Retina (tissue), 1 donor: Measurements from ENCODE around the gene F2RL1.
"Not testable (repeated sequence)": the region's sequence is repeated elsewhere in the genome, so short reads cannot be mapped to it uniquely, and the experiment has no call there.

Experiments
- DNase-seq: peaks from one replicate; pipeline ENCODE4 v3.0.0-alpha.2; 2016

F2RL1 gene

GRCh38 chr5:76851728-76852369, 33.0 kb downstream of the F2RL1 start:
- DNase-seq: no peak

GRCh38 chr5:76852772-76853171, 33.9 kb downstream of the F2RL1 start:
- DNase-seq: no peak

- not testable (repeated sequence) for DNase-seq
These were observed 34.9 kb downstream of the F2RL1 start for GRCh38 chr5:76853741-76854140.

- DNase-seq: no peak
These were observed 35.8 kb downstream of the F2RL1 start for GRCh38 chr5:76854644-76855043.

GRCh38 chr5:76855501-76855900, 36.7 kb downstream of the F2RL1 start:
- not testable (repeated sequence) for DNase-seq

- no peak for DNase-seq
These were observed 37.1 kb downstream of the F2RL1 start for GRCh38 chr5:76855961-76856360.

- DNase-seq: not testable (repeated sequence)
These were observed 38.0 kb downstream of the F2RL1 start for GRCh38 chr5:76856800-76857199.

- no peak for DNase-seq
These were observed 40.9 kb downstream of the F2RL1 start for GRCh38 chr5:76859591-76860247.

GRCh38 chr5:76861612-76862011, 42.8 kb downstream of the F2RL1 start:
- DNase-seq: no peak

GRCh38 chr5:76863001-76863400, 44.2 kb downstream of the F2RL1 start:
- DNase-seq: no peak

GRCh38 chr5:76866503-76866902, 47.7 kb downstream of the F2RL1 start:
- no peak for DNase-seq

- no peak for DNase-seq
These were observed 48.2 kb downstream of the F2RL1 start for GRCh38 chr5:76867038-76867437.

GRCh38 chr5:76867827-76868693, 49.2 kb downstream of the F2RL1 start:
- peak; percentile 82 for DNase-seq

GRCh38 chr5:76870046-76870445, 51.2 kb downstream of the F2RL1 start:
- no peak for DNase-seq

- no peak for DNase-seq
These were observed 55.3 kb downstream of the F2RL1 start for GRCh38 chr5:76874088-76874581.
